NCI-H1436 (cell line): Measurements from ENCODE around the gene SERPINE2.

Experiments
- DNase-seq: peaks from one replicate; lab custom pipeline; 2025; lab: John Stamatoyannopoulos, UW

SERPINE2 gene

GRCh38 chr2:224042191-224042696, 3.2 kb upstream of the SERPINE2 start:
- DNase-seq: no peak

DNA sequence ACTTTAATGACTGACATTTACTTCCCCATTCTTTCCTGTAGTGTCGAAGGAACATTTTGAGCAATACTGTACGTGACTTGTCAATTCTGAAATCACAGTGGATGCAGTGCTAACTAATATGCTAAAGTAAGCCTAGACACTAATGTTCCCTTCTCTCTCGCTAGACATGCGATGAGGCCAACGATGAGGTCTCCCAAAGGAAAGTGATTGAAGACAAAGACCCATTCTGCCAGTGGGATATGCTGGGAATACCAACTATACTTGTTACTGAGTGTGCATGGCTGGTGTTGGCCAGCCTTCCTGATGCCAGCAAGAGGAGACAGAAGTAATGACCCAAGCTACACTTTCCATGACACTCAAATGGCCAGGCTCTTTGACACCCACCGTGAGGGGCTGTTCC, 2.5 kb upstream of the SERPINE2 start:
- DNase-seq: no peak

DNA sequence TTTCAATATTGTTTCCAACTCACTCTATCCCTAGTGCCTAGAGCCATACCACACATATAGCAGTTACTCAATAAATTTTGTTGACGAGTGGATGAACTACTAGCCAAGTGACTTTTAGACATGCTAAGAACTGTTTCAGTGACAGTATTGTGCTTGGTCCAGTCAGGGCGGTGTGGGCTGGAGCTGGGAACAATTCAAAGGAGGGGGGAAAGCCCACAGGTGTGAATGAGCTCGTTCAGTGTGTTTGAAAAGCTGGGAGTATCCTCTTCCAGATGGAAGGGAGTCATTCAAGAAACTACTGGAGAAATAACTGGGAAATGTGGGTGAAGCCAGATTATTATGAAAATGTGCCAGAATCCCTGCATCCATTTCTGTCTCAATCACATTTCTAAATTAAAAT, 1.7 kb upstream of the SERPINE2 start:
- DNase-seq: no peak

DNA sequence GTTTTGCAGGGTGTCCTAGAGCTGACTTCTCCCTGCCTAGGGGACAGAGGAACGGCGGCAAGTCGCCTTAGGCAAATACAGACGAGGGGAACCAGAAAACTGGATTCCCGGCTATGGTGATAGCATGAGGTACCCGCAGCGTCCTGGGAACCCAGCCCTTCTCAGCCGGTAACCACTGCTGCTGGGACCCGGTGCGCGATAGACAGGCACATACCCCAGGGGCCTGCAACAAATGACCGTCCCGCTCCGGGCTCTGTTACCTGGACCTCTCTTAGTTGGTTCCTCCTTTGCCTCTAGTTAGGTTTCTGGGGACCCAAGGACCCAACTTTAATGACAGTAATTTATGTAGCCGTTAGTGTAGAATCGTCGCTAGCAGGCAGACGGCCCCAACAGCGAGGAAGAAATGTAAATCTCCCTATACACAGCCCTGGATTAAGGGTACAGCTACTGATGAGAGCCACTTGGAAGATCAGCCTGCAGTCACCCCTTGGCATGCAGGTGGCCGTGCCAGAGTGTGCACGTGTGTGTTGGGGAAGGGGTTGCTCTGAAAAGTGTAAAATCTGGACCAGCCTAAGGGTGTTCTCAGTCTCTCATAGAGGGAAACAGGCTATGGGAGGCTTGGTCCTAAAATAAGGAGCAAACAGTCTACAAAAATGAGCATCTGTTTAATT, 819 bp upstream of the SERPINE2 start:
- peak; percentile 55 for DNase-seq

GRCh38 chr2:224038830-224039079, 331 bp downstream of the SERPINE2 start:
- DNase-seq: no peak

DNA sequence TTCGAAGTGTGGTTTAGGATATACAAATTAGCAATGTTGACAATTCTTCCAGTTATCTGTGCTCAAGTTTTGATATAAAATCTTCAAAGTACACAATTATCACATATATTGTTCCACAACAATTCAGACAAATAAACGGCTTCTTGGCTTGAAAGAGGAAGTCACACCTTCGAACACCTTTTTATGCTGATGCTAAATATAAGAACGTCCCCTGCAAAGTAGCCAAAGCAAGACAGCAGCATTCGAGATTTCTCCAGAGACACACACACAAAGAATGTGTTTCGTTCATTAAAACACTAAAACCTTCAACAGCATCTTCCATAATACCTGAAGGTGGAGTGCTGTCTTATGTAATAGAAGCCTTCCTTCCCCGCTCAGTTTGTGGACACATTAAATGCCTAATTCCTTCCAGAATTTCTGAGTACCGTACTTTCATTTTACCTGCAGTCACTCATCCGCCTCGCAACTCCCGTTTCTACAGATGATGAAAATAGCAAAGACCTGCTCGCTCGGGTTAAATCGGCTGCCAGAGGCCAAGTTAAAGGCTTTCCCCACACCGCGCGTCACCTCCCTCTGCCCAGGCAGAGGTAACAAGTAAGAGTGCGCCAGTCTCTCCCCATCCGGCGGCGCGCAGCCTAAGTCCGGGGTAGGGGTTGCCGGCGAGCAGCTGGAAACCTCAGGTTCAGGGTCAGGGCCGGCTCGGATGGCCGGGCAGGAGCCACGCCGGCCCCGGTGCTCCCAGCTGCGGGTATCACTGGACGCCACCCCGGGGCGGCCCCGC, 847 bp downstream of the SERPINE2 start:
- peak; percentile 16 for DNase-seq

DNA sequence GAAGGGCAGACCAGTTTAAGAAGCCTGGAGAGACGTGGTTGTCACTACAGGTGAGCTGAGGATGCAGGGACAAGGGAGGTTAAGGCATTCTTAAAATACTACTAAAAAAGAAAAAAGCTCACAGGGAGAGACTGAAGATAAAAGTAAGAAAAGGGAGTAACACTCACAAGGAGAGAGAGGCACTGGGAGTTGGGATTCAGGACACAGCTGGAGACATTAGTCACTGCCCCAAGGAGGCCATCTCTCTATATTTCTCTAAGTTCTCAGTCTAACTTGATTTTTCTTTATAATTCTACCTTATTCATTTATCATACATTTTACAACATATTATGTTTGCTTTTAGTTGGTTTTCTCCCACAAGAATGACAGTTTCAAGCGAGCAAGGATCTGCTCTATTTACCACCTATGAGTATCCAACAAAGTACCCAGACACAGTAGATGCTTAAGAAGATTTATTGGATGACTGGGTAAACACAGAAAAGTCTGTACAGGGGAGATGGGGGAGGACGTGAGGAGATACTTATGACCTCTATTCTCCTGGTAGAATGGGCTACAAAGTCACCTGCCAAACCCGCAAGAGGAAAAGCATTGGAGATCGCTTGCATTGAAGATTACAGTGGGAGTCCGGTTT, 2.2 kb downstream of the SERPINE2 start:
- no peak for DNase-seq

DNA sequence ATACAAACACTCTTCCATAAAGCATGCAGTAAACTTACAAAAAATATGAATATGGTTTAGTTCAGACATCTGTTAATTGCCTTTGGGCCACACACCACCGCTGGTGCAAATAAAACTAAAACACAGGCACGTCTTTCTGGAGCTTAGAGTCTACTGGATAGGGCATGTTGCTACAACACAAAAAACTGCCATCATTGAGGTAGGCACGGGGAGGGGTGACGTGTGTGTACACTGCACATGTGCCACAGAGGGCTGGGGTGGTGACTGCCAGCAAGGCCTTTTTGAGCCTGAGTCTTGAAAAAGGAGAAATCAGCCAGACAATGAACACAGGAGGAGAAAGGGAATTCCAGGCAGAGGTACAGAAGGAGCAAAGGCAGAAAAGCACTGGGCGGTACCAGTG, 5.1 kb downstream of the SERPINE2 start:
- no peak for DNase-seq

- no peak for DNase-seq
Measured at GRCh38 chr2:224033601-224034000, 5.5 kb downstream of the SERPINE2 start.

DNA sequence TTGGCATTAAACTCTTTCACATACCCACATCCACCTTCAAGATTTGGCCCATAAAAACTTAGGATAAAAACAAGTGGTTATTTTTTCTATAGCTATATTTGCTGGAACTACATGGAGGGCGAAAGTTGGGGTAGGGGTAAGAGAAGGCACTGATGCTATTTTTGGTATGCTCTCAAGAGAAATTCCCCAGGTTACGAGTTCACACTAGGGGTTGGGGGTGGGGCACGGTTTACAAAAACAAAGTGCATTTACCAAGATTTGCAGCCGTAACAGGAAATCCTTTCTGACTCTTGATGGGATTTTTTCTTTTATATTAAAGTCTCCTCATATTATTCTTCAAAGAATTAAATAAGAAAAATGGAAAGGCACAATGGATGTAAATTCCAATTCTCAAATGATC, 6.8 kb downstream of the SERPINE2 start:
- no peak for DNase-seq

DNA sequence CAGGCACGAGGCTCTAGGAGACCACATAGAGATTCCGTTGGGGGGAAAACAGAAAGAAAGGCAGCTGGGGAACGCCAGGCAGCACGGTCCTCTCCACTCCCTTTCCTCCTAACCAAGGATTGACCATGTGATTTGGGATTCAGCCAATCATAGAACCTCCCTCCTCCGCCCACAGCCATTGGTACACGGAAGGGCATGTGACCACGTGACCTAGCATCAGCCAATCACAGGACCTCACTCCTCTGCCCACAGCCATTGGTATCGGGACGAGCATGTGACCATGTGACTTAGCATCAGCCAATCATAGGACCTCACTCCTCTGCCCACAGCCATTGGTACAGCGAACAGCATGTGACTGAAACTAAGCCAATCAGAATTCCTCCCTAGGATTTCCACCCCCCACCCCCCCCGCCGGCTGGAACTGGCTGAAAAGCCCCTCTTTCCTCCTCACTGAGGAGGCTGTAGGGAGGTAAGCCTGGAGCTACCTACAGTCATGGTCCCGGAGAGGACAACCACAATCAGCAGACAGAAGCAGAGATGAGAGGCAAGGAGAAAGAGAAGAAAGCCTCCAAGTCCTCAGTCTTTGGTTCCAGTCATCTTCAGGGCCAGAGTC, 7.6 kb downstream of the SERPINE2 start:
- no peak for DNase-seq

DNA sequence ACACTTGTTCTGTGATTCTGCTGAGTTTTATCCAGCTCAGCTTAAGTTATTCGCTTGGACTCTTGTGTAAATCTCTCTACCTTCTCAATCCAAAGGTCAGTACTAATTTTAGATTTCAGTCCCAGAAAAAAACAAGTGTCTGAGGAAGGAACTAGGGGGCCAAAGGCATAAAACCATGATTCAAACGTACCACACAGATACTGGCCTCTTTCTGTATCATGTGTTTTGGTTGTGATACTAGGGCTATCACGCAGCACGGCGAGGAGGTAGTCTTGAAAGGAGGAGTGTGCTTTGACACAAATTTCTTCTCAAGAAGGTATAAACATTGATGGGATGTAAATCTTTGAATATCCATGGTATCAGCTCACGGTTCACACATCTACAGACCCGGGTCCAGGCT, 8.3 kb downstream of the SERPINE2 start:
- no peak for DNase-seq

GRCh38 chr2:224029876-224030275, 9.2 kb downstream of the SERPINE2 start:
- DNase-seq: no peak

GRCh38 chr2:224027931-224028330, 11.2 kb downstream of the SERPINE2 start:
- no peak for DNase-seq

- DNase-seq: no peak
Measured at GRCh38 chr2:224027070-224027469, 12.0 kb downstream of the SERPINE2 start.

GRCh38 chr2:224025874-224026273, 13.2 kb downstream of the SERPINE2 start:
- no peak for DNase-seq

DNA sequence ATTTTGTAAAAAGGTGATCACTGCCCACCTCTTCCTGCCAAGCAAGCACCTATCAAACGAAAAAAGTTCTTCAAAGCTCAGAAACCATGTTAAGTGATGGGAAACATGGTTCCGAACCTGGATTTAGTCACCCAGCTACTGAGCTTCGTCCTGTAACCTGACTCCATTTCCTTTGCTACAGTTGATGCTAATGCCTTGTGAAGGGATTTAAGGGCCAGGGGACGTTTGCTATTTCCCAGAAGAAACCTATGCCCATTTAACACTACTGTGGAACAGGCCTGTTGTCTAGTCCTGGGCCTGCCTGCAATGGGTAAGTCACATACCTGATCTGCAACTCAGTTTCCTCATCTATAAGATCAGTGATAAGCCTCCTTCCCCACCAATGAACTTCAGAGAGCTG, 14.8 kb downstream of the SERPINE2 start:
- DNase-seq: no peak

GRCh38 chr2:224023188-224023587, 15.9 kb downstream of the SERPINE2 start:
- no peak for DNase-seq

DNA sequence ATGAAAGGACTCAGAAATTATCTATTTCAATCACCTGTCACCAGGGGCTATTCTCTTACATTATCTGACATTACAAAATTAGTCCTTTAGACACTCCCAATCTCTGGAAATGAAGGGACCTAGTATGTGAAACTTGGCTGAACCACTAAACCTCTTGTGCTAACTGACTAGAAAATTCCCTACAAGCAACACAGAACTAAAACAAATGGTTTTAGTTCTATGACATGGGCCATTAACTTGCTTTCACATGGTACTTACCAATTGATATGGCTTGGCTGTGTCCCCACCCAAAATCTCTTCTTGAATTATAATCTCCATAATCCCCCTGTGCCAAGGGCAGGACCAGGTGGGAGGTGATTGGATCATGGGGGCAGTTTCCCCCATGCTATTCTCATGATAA, 16.6 kb downstream of the SERPINE2 start:
- DNase-seq: no peak

- DNase-seq: no peak
Measured at GRCh38 chr2:224020523-224020922, 18.6 kb downstream of the SERPINE2 start.

- no peak for DNase-seq
Measured at GRCh38 chr2:224017957-224018356, 21.1 kb downstream of the SERPINE2 start.

- DNase-seq: no peak
Measured at GRCh38 chr2:224016963-224017362, 22.1 kb downstream of the SERPINE2 start.

DNA sequence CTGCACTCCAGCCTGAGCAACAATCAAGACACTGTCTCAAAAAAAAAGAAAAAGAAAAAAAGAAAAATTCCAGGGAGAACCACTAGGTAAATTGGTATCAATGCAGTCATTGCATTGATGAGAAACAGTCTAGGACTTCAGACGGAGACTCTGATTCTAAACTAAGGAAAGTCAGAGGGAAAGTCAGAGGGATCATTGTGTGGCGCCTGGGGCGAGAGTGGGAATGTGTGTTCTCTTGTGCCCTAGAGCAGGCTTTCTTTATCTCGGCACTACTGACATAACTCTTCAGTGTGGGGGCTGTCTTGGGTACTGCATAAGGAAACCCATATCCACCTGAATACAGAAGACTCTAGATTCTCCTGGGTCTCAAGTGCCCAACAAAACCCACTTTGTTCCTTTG, 24.8 kb downstream of the SERPINE2 start:
- DNase-seq: no peak
